GM12878 (cell line): ENCODE results near the gene SPAG16. TPM values are rescaled to one million over a fixed set of nuclear protein-coding genes. Genes with fewer than 3 reads are reported as not detected.

Source experiments
- BCL11A ChIP-seq: IDR thresholded peaks from 2 replicates; pipeline ENCODE4 v1.6.1; 2011; ENCODE audit warnings: low read depth, low read length
- BCL3 ChIP-seq: IDR thresholded peaks from 2 replicates; pipeline ENCODE4 v1.6.1; 2011; ENCODE audit warnings: borderline replicate concordance, low read depth, mild to moderate bottlenecking, moderate library complexity, low read length; ENCODE audit not compliant: insufficient read depth, poor library complexity, severe bottlenecking
- ELK1 ChIP-seq: IDR thresholded peaks from 2 replicates; pipeline ENCODE4 v1.6.1; 2012; ENCODE audit warnings: low read depth, low read length, improper control_type of control experiment
- MAX ChIP-seq: IDR thresholded peaks from 2 replicates; pipeline ENCODE4 v1.6.1; 2012; ENCODE audit warnings: low read depth, low read length, improper control_type of control experiment
- RAD51 ChIP-seq: fragments of 450-650 bp; IDR thresholded peaks from 2 replicates; pipeline ENCODE4 v1.6.1; 2016; ENCODE audit warnings: moderate library complexity, mild to moderate bottlenecking, inconsistent platforms
- RFX5 ChIP-seq: IDR thresholded peaks from 2 replicates; pipeline ENCODE4 v1.6.1; 2011; ENCODE audit warnings: low read depth, low read length, improper control_type of control experiment
- SP1 ChIP-seq: IDR thresholded peaks from one replicate; pipeline ENCODE4 v1.6.1; 2011; ENCODE audit warnings: low read depth, low read length
- polyA plus RNA-seq, 11 experiments: library from polyadenylated mRNA; depleted of rRNA in 4 of 11; unstranded in 6 of 11; stranded (reverse) in 5 of 11; fragments of >200 nt; fragmentation: Nextera tagmentation in 4 of 11; fragmentation: Illumina TruSeq in 1 of 11; extraction: Ambion mirVana in 4 of 11; extraction: Trizol in 1 of 11; gene quantifications; 1 replicate in 1 of 11; 2 replicates in 10 of 11; pipeline versions ENCODE4 v1.2.1 to v1.2.3, GENCODE V29; 2011 to 2016; ENCODE audit warnings: inconsistent platforms in 2 of 11, missing spikeins in 2 of 11, low read depth in 1 of 11
- total RNA-seq, 4 experiments: library from RNA; depleted of rRNA in 3 of 4; stranded (reverse); fragments of >200 nt in 3 of 4; fragmentation: Illumina TruSeq in 1 of 4; extraction: Trizol in 1 of 4; gene quantifications; 2 replicates each; pipeline versions ENCODE4 v1.2.1 to v1.2.3, GENCODE V29; 2013 to 2021
- TF ChIP-seq, protein P1 (sequence below): IDR thresholded peaks from 2 replicates; pipeline ENCODE4 v1.6.1; 2012; ENCODE audit warnings: improper control_type of control experiment, low read depth, low read length; ENCODE audit not compliant: insufficient replicate concordance
- TF ChIP-seq, protein P2 (sequence below): fragments of 450-650 bp; IDR thresholded peaks from 2 replicates; pipeline ENCODE4 v1.6.1; 2018; ENCODE audit warnings: mild to moderate bottlenecking, low read depth, moderate library complexity; ENCODE audit not compliant: partially characterized antibody
- TF ChIP-seq, protein P3 (sequence below): fragments of 450-650 bp; IDR thresholded peaks from 2 replicates; pipeline ENCODE4 v1.6.1; 2017; ENCODE audit warnings: borderline replicate concordance

The SPAG16 gene
- total and polyA plus RNA-seq, 10 of the 15 experiments (the other 5 are each of a cell fraction or from before 2014, with no cell fraction given) = 6.0 to 25.0 (median 15.2) TPM

DNA sequence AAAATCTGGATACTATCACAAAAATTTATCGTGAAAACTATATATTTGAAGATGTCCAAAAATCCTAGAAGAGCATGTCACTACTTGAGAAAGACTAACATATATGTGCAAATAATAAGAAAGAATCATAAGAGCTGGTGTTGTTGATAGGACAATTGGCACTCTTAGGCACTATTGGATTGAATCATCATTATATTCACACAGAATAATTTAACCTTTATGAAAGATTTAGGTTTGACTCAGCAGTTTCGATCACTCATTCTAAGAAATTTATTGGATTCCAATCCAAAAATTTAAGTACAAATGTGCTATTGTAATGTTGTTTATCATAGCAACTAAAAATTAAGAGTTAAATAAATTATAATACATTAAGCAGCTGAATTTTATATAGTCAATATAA, 503.6 kb downstream of the SPAG16 start (continued):
- TF ChIP-seq, protein P1, sequence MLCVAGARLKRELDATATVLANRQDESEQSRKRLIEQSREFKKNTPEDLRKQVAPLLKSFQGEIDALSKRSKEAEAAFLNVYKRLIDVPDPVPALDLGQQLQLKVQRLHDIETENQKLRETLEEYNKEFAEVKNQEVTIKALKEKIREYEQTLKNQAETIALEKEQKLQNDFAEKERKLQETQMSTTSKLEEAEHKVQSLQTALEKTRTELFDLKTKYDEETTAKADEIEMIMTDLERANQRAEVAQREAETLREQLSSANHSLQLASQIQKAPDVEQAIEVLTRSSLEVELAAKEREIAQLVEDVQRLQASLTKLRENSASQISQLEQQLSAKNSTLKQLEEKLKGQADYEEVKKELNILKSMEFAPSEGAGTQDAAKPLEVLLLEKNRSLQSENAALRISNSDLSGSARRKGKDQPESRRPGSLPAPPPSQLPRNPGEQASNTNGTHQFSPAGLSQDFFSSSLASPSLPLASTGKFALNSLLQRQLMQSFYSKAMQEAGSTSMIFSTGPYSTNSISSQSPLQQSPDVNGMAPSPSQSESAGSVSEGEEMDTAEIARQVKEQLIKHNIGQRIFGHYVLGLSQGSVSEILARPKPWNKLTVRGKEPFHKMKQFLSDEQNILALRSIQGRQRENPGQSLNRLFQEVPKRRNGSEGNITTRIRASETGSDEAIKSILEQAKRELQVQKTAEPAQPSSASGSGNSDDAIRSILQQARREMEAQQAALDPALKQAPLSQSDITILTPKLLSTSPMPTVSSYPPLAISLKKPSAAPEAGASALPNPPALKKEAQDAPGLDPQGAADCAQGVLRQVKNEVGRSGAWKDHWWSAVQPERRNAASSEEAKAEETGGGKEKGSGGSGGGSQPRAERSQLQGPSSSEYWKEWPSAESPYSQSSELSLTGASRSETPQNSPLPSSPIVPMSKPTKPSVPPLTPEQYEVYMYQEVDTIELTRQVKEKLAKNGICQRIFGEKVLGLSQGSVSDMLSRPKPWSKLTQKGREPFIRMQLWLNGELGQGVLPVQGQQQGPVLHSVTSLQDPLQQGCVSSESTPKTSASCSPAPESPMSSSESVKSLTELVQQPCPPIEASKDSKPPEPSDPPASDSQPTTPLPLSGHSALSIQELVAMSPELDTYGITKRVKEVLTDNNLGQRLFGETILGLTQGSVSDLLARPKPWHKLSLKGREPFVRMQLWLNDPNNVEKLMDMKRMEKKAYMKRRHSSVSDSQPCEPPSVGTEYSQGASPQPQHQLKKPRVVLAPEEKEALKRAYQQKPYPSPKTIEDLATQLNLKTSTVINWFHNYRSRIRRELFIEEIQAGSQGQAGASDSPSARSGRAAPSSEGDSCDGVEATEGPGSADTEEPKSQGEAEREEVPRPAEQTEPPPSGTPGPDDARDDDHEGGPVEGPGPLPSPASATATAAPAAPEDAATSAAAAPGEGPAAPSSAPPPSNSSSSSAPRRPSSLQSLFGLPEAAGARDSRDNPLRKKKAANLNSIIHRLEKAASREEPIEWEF = peak; percentile 47
- TF ChIP-seq RAD51 = no peak
- TF ChIP-seq, protein P2, sequence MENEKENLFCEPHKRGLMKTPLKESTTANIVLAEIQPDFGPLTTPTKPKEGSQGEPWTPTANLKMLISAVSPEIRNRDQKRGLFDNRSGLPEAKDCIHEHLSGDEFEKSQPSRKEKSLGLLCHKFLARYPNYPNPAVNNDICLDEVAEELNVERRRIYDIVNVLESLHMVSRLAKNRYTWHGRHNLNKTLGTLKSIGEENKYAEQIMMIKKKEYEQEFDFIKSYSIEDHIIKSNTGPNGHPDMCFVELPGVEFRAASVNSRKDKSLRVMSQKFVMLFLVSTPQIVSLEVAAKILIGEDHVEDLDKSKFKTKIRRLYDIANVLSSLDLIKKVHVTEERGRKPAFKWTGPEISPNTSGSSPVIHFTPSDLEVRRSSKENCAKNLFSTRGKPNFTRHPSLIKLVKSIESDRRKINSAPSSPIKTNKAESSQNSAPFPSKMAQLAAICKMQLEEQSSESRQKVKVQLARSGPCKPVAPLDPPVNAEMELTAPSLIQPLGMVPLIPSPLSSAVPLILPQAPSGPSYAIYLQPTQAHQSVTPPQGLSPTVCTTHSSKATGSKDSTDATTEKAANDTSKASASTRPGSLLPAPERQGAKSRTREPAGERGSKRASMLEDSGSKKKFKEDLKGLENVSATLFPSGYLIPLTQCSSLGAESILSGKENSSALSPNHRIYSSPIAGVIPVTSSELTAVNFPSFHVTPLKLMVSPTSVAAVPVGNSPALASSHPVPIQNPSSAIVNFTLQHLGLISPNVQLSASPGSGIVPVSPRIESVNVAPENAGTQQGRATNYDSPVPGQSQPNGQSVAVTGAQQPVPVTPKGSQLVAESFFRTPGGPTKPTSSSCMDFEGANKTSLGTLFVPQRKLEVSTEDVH = no peak
- no peak for TF ChIP-seq RFX5
- TF ChIP-seq SP1 = no peak
- no peak for TF ChIP-seq ELK1
- TF ChIP-seq MAX = no peak
- TF ChIP-seq BCL3 = no peak
- TF ChIP-seq, protein P3, sequence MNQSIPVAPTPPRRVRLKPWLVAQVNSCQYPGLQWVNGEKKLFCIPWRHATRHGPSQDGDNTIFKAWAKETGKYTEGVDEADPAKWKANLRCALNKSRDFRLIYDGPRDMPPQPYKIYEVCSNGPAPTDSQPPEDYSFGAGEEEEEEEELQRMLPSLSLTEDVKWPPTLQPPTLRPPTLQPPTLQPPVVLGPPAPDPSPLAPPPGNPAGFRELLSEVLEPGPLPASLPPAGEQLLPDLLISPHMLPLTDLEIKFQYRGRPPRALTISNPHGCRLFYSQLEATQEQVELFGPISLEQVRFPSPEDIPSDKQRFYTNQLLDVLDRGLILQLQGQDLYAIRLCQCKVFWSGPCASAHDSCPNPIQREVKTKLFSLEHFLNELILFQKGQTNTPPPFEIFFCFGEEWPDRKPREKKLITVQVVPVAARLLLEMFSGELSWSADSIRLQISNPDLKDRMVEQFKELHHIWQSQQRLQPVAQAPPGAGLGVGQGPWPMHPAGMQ = no peak
- peak; percentile 40; the same call in 1 of the 2 replicates for TF ChIP-seq BCL11A
